NCI-H460 (cell line): Measurements from ENCODE around the gene TSPAN18. TPM values are rescaled to one million over a fixed set of nuclear protein-coding genes. Genes with fewer than 3 reads are reported as not detected.

ENCODE experiments used
- DNase-seq: peaks from one replicate; pipeline ENCODE4 v3.0.0-alpha.2; 2016; ENCODE audit warnings: low read depth; ENCODE audit errors: extremely low read depth
- total RNA-seq: library from RNA; depleted of rRNA; stranded (reverse); fragments of >200 nt; shearing (Covaris generic); gene quantifications from 2 replicates; pipeline ENCODE4 v1.2.3, GENCODE V29; 2014

Gene TSPAN18
- total RNA-seq, 1 experiment from 2014 or later: not detected

GRCh38 chr11:44775366-44775984 lies 48.7 kb downstream of the TSPAN18 start:
- DNase-seq: peak; percentile 46

DNA sequence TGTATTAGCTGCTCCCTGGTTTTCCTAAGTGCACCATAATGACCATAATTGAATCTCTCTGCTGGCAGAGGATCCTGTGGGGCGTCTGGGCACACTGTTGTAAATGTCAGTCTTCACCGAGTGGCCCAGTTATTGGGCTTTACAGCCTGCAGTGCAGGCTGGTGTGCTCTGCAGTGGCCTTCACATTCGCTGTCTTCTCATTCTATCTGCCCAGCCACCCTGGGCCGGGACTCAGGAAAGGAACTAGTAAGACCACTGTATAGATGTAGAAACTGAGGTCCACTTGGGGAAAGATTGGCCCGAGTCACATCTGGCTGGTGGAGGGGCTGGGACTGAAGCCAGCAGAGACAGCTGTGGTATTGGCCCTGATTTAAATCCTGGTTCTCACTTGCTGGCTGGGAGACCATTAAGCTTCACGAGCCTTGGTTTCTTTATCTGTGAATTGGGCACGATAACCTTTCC lies 49.3 kb downstream of the TSPAN18 start:
- no peak for DNase-seq

GRCh38 chr11:44776551-44777208 lies 49.9 kb downstream of the TSPAN18 start:
- no peak for DNase-seq

GRCh38 chr11:44777209-44778194 lies 50.7 kb downstream of the TSPAN18 start:
- no peak for DNase-seq

- DNase-seq: no peak
Observed at GRCh38 chr11:44778195-44779100, 51.7 kb downstream of the TSPAN18 start.

GRCh38 chr11:44779736-44780520 lies 53.2 kb downstream of the TSPAN18 start:
- DNase-seq: no peak

- no peak for DNase-seq
Observed at GRCh38 chr11:44780940-44781631, 54.3 kb downstream of the TSPAN18 start.

DNA sequence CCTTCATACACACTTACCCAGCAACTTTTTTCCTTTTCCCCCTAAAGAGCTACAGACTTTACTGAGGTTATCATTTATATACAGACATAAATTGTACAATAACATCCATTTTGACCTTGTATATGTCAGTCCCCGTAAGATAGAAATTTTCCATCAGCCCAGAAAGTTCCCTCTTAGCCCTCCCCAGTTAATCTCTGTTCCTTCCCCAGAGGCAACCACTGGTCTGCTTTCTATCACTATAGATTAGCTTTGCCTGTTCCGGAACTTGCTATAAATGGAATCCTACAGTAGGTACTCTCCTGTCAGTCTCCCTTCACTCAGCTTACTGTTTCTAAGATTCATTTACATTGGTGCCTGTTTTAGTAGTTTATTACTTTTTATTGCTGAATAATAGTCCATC lies 54.9 kb downstream of the TSPAN18 start:
- DNase-seq: no peak

DNA sequence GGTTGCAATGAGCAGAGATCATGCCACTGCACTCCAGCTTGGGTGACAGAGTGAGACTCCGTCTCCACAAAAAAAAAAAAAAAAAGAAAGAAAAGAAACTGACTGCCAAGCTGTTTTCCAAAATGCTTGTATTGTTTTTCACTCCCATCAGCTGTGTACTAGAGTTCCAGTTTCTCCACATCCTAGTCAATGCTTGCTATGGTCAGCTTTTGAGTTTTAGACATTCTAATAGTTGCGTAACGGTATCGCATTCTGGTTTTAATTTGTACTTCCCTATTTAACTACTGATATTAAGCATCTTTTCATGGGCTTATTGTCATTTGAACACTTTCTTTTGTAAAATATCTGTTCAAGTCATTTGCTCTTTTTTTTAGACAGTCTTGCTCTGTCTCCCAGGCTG lies 55.7 kb downstream of the TSPAN18 start:
- DNase-seq: no peak

GRCh38 chr11:44784436-44784760 lies 57.6 kb downstream of the TSPAN18 start:
- DNase-seq: no peak

DNA sequence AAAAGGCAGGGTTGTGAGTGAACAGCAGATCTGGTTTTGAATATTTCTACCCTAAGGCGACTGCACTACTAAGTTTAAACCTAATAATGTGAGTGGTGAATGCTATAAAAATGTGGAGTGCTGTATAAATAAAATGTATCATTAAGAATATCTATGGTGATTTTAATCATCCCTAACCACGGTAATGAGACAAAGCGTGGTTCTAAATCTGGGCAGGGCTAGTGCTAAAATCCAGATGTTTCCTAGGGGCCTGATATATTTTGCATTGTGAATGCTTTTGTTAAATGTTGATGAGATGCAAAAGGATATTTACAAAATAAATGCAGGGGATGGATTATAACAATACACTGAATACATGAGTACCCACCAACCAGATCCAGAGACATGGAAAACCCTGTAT lies 58.1 kb downstream of the TSPAN18 start:
- no peak for DNase-seq

DNA sequence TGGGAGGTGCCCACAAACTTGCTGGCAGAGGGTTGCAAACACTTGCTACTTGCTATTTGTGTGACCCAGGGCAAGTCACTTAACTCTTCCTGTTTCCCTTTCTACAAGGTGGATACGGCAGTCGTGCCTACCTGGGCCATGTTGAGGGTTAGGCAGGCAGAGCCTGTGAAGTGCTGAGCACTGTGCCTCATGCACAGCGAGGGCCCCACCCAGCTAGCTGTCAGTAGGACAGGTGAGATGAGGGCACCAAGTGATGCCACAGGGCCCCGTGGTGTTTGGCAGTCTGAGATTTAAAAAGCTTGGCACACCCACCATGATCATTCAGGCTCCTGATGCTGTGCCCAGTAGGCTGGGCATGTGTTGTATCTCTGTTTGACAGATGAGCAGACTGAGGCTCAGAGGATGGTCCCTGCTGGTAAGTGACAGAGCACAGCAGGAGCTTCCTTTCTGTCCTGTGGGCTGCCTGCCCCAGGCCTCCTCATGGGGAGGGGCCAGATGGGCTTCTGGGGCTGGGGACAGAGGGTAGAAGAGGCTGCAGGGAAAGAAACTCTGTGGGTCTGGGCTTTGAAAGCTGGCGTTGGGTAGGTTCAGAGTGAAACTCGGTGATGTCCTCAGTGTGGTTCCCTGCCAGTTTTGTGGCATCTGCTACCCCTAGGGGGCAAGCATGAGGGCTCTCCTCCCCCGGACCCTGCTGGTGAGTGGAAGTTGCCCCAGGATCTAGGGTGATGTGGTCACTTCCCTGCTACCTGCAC lies 59.3 kb downstream of the TSPAN18 start:
- no peak for DNase-seq

DNA sequence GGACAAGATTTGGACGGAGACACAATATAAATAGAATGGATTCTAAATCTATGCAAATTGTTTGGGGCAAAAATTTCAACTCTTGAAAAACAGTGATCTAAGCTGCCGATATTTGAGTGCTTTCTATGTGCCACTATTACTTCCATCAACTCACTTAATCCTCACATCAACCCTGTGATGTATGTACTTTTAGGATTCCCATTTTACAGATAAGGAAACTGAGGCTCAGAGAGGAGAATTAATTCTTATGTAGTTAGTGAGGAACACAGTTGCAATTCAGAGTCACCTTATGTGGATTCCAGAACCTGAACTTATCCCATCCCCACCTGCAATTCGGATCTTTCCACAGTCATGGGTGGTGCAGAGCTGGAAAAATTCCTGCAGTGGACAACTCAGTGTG lies 60.3 kb downstream of the TSPAN18 start:
- no peak for DNase-seq

- DNase-seq: no peak
Observed at GRCh38 chr11:44787981-44788380, 61.2 kb downstream of the TSPAN18 start.

- DNase-seq: no peak
Observed at GRCh38 chr11:44788536-44789261, 61.9 kb downstream of the TSPAN18 start.

- no peak for DNase-seq
Observed at GRCh38 chr11:44789496-44789895, 62.7 kb downstream of the TSPAN18 start.

GRCh38 chr11:44790211-44790610 lies 63.4 kb downstream of the TSPAN18 start:
- DNase-seq: no peak
